Small intestine (tissue), 7 donors: ENCODE results near the gene ARHGEF4. TPM values are rescaled to one million over a fixed set of nuclear protein-coding genes. Genes with fewer than 3 reads are reported as not detected.
A peak's percentile ranks its signal among the peaks of the same experiment; 100 is the strongest.

Experiments used
- DNase-seq, 2 donors: peaks; one replicate each; pipeline versions ENCODE4 v3.0.0 to v3.0.0-alpha.2; 2013
- FAIRE-seq: peaks from 2 replicates; lab custom pipeline; 2012; peaks lifted over from hg19 to GRCh38; lab: Jason Lieb, UNC
- H3K27ac ChIP-seq, 3 donors: one replicate each; pipeline ENCODE4 v1.5.1; 2013; ENCODE audit warnings: low read length in 2 of 3, mild to moderate bottlenecking in 2 of 3, control low read depth in 1 of 3, inconsistent platforms in 1 of 3, low read depth in 1 of 3, moderate library complexity in 1 of 3
- H3K27me3 ChIP-seq, 3 donors: one replicate each; pipeline ENCODE4 v1.6.1; 2013; ENCODE audit warnings: low read length in 3 of 3, inconsistent platforms in 1 of 3; ENCODE audit not compliant: control insufficient read depth in 3 of 3, insufficient read depth in 3 of 3
- H3K36me3 ChIP-seq, 3 donors: one replicate each; pipeline ENCODE4 v1.6.1; 2013; ENCODE audit warnings: low read length in 3 of 3, inconsistent platforms in 1 of 3, low read depth in 1 of 3, mild to moderate bottlenecking in 1 of 3, moderate library complexity in 1 of 3; ENCODE audit not compliant: control insufficient read depth in 3 of 3, insufficient read depth in 2 of 3
- H3K4me1 ChIP-seq, 3 donors: one replicate each; pipeline ENCODE4 v1.6.1; 2013; ENCODE audit warnings: low read length in 2 of 3, inconsistent platforms in 1 of 3, low read depth in 1 of 3, mild to moderate bottlenecking in 1 of 3, moderate library complexity in 1 of 3; ENCODE audit not compliant: control insufficient read depth in 3 of 3, insufficient read depth in 2 of 3
- H3K4me3 ChIP-seq, 3 donors: one replicate each; pipeline ENCODE4 v1.5.1; 2013; ENCODE audit warnings: low read length in 3 of 3, control low read depth in 1 of 3, inconsistent platforms in 1 of 3, low read depth in 1 of 3, mild to moderate bottlenecking in 1 of 3, moderate library complexity in 1 of 3
- H3K9me3 ChIP-seq, 2 donors: one replicate each; pipeline ENCODE4 v1.6.1; 2013; ENCODE audit warnings: low read depth in 1 of 2, low read length in 1 of 2; ENCODE audit not compliant: control insufficient read depth in 2 of 2, insufficient read depth in 1 of 2
- WGBS, 3 donors: extraction: QIAGEN DNeasy Blood & Tissue Kit; methylation state at CpG; one replicate each; pipeline ENCODE4 v1.1.7; 2013; 5-methylcytosine and 5-hydroxymethylcytosine counted together
- polyA plus RNA-seq, 4 donors: library from polyadenylated mRNA; stranded (reverse) in 3 of 4; unstranded in 1 of 4; fragments of 200-250 nt in 3 of 4; fragments of 120-200 nt in 1 of 4; gene quantifications; one replicate each; pipeline versions ENCODE4 v1.2.1 to v1.2.3, GENCODE V29; 2013
- donor health status: healthy with polysubstance abuse.
- donor health status: control.
- donor health status: control.
- donor health status: Bipolar disorder and iron deficiency.
- donor health status: healthy.

The ARHGEF4 gene
- polyA plus RNA-seq, 4 donors = 0.22 to 2.8 (median 0.83) TPM; not detected in 1

- FAIRE-seq (no peak), DNase-seq (no peak)
- H3K4me1 ChIP-seq = no peaks in the 10 kb centered on the region
- no peaks in the 10 kb centered on the region for H3K36me3 ChIP-seq
- H3K4me3 ChIP-seq = no peak overlapping the region
- peaks cover 0 to 5% (median 0%) of the 10 kb centered on the region in 3 donors for H3K27me3 ChIP-seq
- no peak overlapping the region for H3K27ac ChIP-seq
- no peaks in the 10 kb centered on the region for H3K9me3 ChIP-seq
- WGBS, 3 donors = 69 to 83% (median 79%) methylated on average over 1 of the region's 1 CpG
Measured at GRCh38 chr2:131008967-131009366, 172.3 kb downstream of the ARHGEF4 start.

DNA sequence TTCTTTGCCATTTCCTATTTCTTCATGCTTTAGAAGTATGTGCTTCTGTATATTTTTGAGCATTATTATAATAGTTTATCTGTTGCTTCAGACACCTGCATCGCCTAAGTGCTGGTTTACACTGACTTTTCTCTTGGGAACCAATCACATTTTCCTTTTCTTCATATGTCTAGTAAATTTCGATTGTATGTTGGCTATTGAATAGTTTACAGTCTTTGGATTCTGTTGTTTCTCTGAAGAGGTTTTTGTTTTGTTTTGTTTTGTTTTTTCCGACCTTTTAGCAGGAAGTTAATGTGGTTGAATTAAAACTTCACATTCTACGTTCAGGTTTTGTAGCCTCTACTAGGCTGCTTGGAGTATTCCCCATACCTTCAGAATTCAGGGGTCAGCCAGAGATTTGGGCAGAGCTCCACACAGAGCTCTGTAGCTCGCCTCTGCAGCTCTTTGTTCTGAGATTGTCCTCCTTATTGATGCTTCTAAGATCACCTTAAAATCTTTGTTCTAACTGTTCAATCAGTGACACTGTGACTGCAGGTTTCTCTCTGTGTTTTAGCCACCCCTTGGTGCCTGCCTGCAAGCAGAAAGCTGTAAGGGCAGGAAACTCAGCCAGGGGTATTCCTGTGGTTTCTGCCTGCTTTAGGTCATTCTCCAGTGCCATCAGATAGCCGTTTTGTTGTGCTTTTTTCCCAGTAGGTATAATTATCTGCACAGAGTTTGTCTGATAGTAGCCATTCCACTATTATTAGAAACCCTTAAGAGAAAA lies 173.2 kb downstream of the ARHGEF4 start:
- FAIRE-seq = no peak
- Histone ChIP-seq H3K4me3 (no peak overlapping the region), H3K36me3 (no peaks in the 10 kb centered on the region), H3K9me3 (no peaks in the 10 kb centered on the region), H3K4me1 (no peaks in the 10 kb centered on the region), H3K27me3 (peaks cover 0 to 5% (median 4%) of the 10 kb centered on the region in 3 donors), H3K27ac (no peak overlapping the region)
- no peak for DNase-seq
- WGBS, 3 donors = 54 to 65% (median 63%) methylated on average over 6 of the region's 6 CpGs

DNA sequence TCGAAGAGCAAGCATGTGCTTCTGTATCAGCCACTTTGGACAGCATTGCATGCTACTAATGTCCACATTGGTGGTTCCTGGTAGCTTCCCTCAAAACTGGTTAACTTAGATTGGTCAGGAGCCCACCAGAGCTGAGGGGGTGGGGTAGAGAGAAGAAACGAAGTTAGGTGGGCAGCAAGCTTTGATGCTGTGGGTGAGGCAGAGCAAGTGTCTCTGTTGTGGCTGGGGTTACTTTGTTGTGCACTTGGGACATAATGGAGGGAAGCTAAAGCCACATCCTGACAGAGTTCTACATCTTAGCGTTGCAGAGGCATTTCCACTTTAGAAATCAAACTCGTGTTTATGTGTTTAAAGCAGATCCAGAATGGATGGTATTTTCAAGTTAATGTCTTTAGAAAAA lies 173.9 kb downstream of the ARHGEF4 start:
- Histone ChIP-seq H3K27me3 (peaks cover 0 to 6% (median 5%) of the 10 kb centered on the region in 3 donors), H3K4me3 (no peak overlapping the region), H3K36me3 (no peaks in the 10 kb centered on the region), H3K4me1 (no peaks in the 10 kb centered on the region), H3K27ac (no peak overlapping the region), H3K9me3 (no peaks in the 10 kb centered on the region)
- no peak for FAIRE-seq
- 58 to 63% (median 61%) methylated on average over 4 of the region's 4 CpGs for WGBS, 3 donors
- DNase-seq = peak in 1 of 2 donors; percentile 16

DNA sequence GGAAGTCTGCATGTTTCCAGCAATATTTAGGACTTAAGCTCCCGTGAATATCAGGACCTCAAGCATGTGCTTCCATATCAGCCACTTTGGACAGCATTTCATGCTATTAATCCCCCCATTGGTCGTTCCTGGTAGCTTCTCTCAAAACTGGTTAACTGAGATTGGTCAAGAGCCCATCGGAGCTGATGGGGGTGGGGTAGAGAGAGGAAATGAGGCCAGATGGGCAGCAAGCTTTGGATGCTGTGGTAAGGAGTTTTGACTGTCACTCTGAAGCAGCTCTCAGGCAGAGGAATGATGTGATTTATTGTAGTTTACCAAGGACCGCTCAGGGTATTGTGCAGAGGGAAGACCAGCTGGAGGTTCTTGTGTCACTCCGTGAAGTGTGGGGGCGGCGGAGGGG lies 174.8 kb downstream of the ARHGEF4 start:
- WGBS, 3 donors = 53 to 65% (median 60%) methylated on average over 7 of the region's 7 CpGs
- Histone ChIP-seq H3K27me3 (peaks cover 0 to 6% (median 5%) of the 10 kb centered on the region in 3 donors), H3K9me3 (no peaks in the 10 kb centered on the region), H3K36me3 (no peaks in the 10 kb centered on the region), H3K4me3 (no peak overlapping the region), H3K27ac (no peak overlapping the region), H3K4me1 (no peaks in the 10 kb centered on the region)
- FAIRE-seq = no peak
- DNase-seq = no peak

DNA sequence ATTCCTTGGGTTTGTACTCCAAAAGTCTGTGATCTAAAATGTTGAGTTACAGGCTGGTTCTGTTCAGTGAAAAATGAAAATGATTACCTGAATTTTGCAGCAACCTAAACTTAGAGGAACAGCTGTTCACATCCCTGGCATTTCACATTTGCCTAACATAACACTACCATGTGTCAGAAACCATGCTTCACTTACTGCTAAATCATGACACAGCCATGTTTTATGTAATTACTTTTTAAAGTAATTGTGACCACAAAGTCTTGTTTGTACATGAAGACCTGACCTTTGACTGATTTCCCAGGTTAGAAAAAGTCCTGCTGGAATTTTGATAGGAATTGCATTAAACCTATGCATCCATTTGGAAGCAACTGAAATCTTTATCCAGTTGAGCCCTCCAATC lies 177.4 kb downstream of the ARHGEF4 start:
- H3K36me3 ChIP-seq = no peaks in the 10 kb centered on the region
- no peak for DNase-seq
- H3K4me3 ChIP-seq = no peak overlapping the region
- H3K27ac ChIP-seq = no peak overlapping the region
- H3K9me3 ChIP-seq = no peaks in the 10 kb centered on the region
- FAIRE-seq = no peak
- H3K27me3 ChIP-seq = peaks cover 0 to 11% (median 5%) of the 10 kb centered on the region in 3 donors
- no peaks in the 10 kb centered on the region for H3K4me1 ChIP-seq

DNA sequence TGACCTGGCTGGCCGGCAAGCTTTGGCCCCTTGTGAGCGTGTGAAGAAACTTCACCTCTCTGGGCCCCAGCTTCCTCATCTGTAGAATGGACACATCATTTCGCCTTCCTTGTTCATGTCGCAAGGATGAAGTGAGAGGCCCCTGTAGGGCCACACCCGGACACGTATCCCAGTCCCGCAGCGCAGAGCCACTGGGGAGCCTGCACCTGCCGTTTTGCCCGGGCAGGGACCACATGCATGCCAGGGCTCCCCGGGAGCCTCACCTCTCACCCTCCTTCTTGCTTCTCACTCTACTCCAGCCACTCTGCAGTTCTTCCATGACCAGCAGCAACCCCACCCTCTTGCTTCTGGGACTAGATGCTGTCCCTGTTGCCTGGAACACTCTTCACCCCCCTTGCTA lies 179.1 kb downstream of the ARHGEF4 start:
- Histone ChIP-seq H3K27me3 (peaks cover 0 to 11% (median 4%) of the 10 kb centered on the region in 3 donors), H3K9me3 (no peaks in the 10 kb centered on the region), H3K4me1 (no peaks in the 10 kb centered on the region), H3K4me3 (no peak overlapping the region), H3K36me3 (no peaks in the 10 kb centered on the region), H3K27ac (no peak overlapping the region)
- DNase-seq (no peak), FAIRE-seq (no peak)
- WGBS, 3 donors = 85 to 90% (median 85%) methylated on average over 11 of the region's 11 CpGs

GRCh38 chr2:131016826-131017741 lies 180.4 kb downstream of the ARHGEF4 start:
- Histone ChIP-seq H3K9me3 (no peaks in the 10 kb centered on the region), H3K36me3 (no peaks in the 10 kb centered on the region), H3K27me3 (peaks cover 0 to 11% (median 2%) of the 10 kb centered on the region in 3 donors), H3K27ac (no peak overlapping the region), H3K4me1 (no peaks in the 10 kb centered on the region), H3K4me3 (no peak overlapping the region)
- no peak for FAIRE-seq
- 40 to 45% (median 41%) methylated on average over 8 of the region's 8 CpGs for WGBS, 3 donors
- DNase-seq = no peak

DNA sequence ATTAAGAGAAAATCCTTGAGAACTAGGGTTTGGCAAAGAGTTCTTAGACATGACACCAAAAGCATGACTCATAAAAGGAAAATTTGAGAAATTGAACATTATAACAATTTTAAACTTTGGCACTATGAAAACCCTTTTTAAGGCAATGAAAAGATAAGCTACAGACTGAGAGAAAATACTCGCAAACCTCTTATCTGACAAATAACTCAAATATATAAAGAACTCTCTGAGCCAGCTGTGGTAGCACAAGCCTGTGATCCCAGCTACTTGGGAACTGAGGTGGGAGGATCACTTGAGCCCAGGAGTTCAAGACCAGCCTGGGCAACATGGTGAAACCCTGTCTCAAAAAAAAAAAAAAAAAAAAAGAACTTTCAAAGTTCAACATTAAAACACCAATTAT lies 186.0 kb downstream of the ARHGEF4 start:
- Histone ChIP-seq H3K27ac (no peak overlapping the region), H3K4me1 (no peaks in the 10 kb centered on the region), H3K4me3 (no peak overlapping the region), H3K27me3 (no peaks in the 10 kb centered on the region), H3K36me3 (no peaks in the 10 kb centered on the region), H3K9me3 (no peaks in the 10 kb centered on the region)
- no peak for DNase-seq
- 23 to 50% (median 30%) methylated on average over 1 of the region's 1 CpG for whole genome bisulfite sequencing, 3 donors
- FAIRE-seq = no peak
